K562 (cell line): Measurements from ENCODE around the gene CLDN5. TPM values are rescaled to one million over a fixed set of nuclear protein-coding genes. Genes with fewer than 3 reads are reported as not detected.
A peak's percentile ranks its signal among the peaks of the same experiment; 100 is the strongest.

Experiments used
- ATAC-seq: fragments of 200-7000 bp; cut with Tn5 transposase; 3 replicates; pipeline ENCODE4 v1.9.1; 2020; ENCODE audit warnings: moderate library complexity
- BruUV-seq: library from RNA; stranded (reverse); fragments of 400-500 nt; replicated peaks from 2 replicates; lab custom pipeline; 2021; lab: Mats Ljungman, UMichigan
- CTCF ChIA-PET: fragments of 300-600 bp; formaldehyde crosslinking; extraction: SDS; loops from one replicate; lab custom pipeline; 2021; ENCODE audit warnings: low intra/inter-chr PET ratio; lab: Yijun Ruan, JAX
- POLR2A ChIA-PET: fragments of 300-600, 350-650 bp; sonication (Branson Sonifier 250); formaldehyde crosslinking; extraction: SDS; loops from one replicate; lab custom pipeline; 2021; ENCODE audit warnings: antibody characterized with exemption, inconsistent platforms; lab: Yijun Ruan, JAX
- DNase-seq, 4 experiments: peaks; one replicate each; pipeline versions ENCODE4 v3.0.0 to v3.0.0-alpha.2; 2011 to 2018; ENCODE audit warnings: low spot score in 3 of 4, mixed read lengths in 3 of 4; ENCODE audit errors: extremely low read depth in 1 of 4
- FAIRE-seq: peaks from 2 replicates; lab custom pipeline; 2011; peaks lifted over from hg19 to GRCh38; lab: Jason Lieb, UNC
- H2AFZ ChIP-seq: 2 replicates; pipeline ENCODE4 v1.6.0; 2011; ENCODE audit warnings: low read depth, low read length, control low read depth, inconsistent platforms
- H3K27ac ChIP-seq: fragments of 200-600 bp; 3 replicates; pipeline ENCODE4 v1.8.0; 2011; ENCODE audit warnings: low read depth, mild to moderate bottlenecking, control low read depth, inconsistent platforms, low read length, moderate library complexity, mixed read lengths; ENCODE audit errors: extremely low read depth
- H3K27me3 ChIP-seq, 2 experiments: fragments of 300-600 bp in 1 of 2; 2 replicates in 1 of 2; 3 replicates in 1 of 2; pipeline versions ENCODE4 v1.6.0 to v1.8.0; 2011; ENCODE audit warnings: inconsistent platforms in 2 of 2, low read length in 2 of 2, mild to moderate bottlenecking in 1 of 2, mixed read lengths in 1 of 2, moderate library complexity in 1 of 2; ENCODE audit not compliant: control insufficient read depth in 2 of 2, insufficient read depth in 2 of 2
- H3K36me3 ChIP-seq: fragments of 300-600 bp; 3 replicates; pipeline ENCODE4 v1.8.0; 2011; ENCODE audit warnings: mild to moderate bottlenecking, low read length, inconsistent platforms; ENCODE audit not compliant: control insufficient read depth, insufficient read depth
- H3K4me1 ChIP-seq, 2 experiments: fragments of 200-600 bp in 1 of 2; replicated peaks in 1 of 2; 2 replicates in 1 of 2; 3 replicates in 1 of 2; pipeline versions ENCODE4 v1.5.1 to v1.8.0; 2011; ENCODE audit warnings: inconsistent platforms in 2 of 2, low read length in 2 of 2, mild to moderate bottlenecking in 1 of 2, mixed read lengths in 1 of 2, moderate library complexity in 1 of 2; ENCODE audit not compliant: control insufficient read depth in 2 of 2, insufficient read depth in 2 of 2
- H3K4me2 ChIP-seq: 2 replicates; pipeline ENCODE4 v1.6.1; 2011; ENCODE audit warnings: low read length, control low read depth, inconsistent platforms, mixed read lengths; ENCODE audit not compliant: insufficient read depth
- H3K4me3 ChIP-seq: fragments of 200-600 bp; sonication (generic), shearing (Covaris generic); 2 replicates; pipeline ENCODE4 v1.5.1; 2016; ENCODE audit warnings: control low read depth, inconsistent platforms
- H3K79me2 ChIP-seq: fragments of 200-600 bp; 3 replicates; pipeline ENCODE4 v1.8.0; 2011; ENCODE audit warnings: low read length, inconsistent platforms; ENCODE audit not compliant: control insufficient read depth, insufficient read depth
- H3K9ac ChIP-seq, 2 experiments: 2 replicates each; pipeline versions ENCODE4 v1.6.0 to v1.6.1; 2011; ENCODE audit warnings: low read depth in 2 of 2, low read length in 2 of 2, control low read depth in 1 of 2, inconsistent platforms in 1 of 2, mild to moderate bottlenecking in 1 of 2, mixed read lengths in 1 of 2; ENCODE audit not compliant: insufficient read depth in 1 of 2
- H3K9me1 ChIP-seq: one replicate; pipeline ENCODE4 v1.6.0; 2011; ENCODE audit warnings: inconsistent platforms, mild to moderate bottlenecking, low read length, moderate library complexity; ENCODE audit not compliant: control insufficient read depth, insufficient read depth
- H3K9me3 ChIP-seq: replicated peaks from 2 replicates; pipeline ENCODE4 v1.5.1; 2011; ENCODE audit warnings: low read depth, low read length, inconsistent platforms; ENCODE audit not compliant: control insufficient read depth, insufficient read depth
- H4K20me1 ChIP-seq: replicated peaks from 2 replicates; pipeline ENCODE4 v1.6.1; 2011; ENCODE audit warnings: low read length, inconsistent platforms, mixed read lengths; ENCODE audit not compliant: control insufficient read depth, insufficient read depth
- E2F3 ChIP-seq: fragments of 250-450 bp; sonication (Bioruptor Pico); IDR thresholded peaks from 2 replicates; pipeline ENCODE4 v1.4.0; 2020; ENCODE audit warnings: mild to moderate bottlenecking
- E2F8 ChIP-seq: fragments of 450-650 bp; IDR thresholded peaks from 2 replicates; pipeline ENCODE4 v1.7.1; 2018; ENCODE audit warnings: mild to moderate bottlenecking, low read depth; ENCODE audit not compliant: partially characterized antibody
- IRF2 ChIP-seq: sonication (generic); formaldehyde crosslinking; IDR thresholded peaks from 2 replicates; pipeline ENCODE4 v1.8.1; 2022; ENCODE audit warnings: mild to moderate bottlenecking, missing genetic modification reagents
- MXI1 ChIP-seq: IDR thresholded peaks from 2 replicates; pipeline ENCODE4 v1.6.1; 2011; ENCODE audit warnings: low read depth, mild to moderate bottlenecking, improper control_type of control experiment, low read length
- MYBL2 ChIP-seq, 2 experiments: fragments of 450-650 bp in 1 of 2; sonication (generic) in 1 of 2; formaldehyde crosslinking in 1 of 2; IDR thresholded peaks; 2 replicates each; pipeline versions ENCODE4 v1.6.1 to v1.8.1; 2017 to 2022; ENCODE audit warnings: borderline replicate concordance in 1 of 2, inconsistent platforms in 1 of 2, low read depth in 1 of 2, mild to moderate bottlenecking in 1 of 2, missing genetic modification reagents in 1 of 2, moderate library complexity in 1 of 2
- PHB ChIP-seq: fragments of 250-450 bp; sonication (Bioruptor Pico); IDR thresholded peaks from 2 replicates; pipeline ENCODE4 v1.5.0; 2021
- PREB ChIP-seq: sonication (generic); formaldehyde crosslinking; IDR thresholded peaks from 2 replicates; pipeline ENCODE4 v1.8.1; 2023; ENCODE audit warnings: mild to moderate bottlenecking, missing genetic modification reagents
- RBM34 ChIP-seq: fragments of 200-400 bp; formaldehyde crosslinking; IDR thresholded peaks from 2 replicates; pipeline ENCODE4 v1.6.1; 2018; ENCODE audit warnings: low read length, borderline replicate concordance; ENCODE audit not compliant: insufficient read depth
- ZC3H11A ChIP-seq: IDR thresholded peaks from 2 replicates; pipeline ENCODE4 v1.6.1; 2012; ENCODE audit warnings: low read depth, low read length, improper control_type of control experiment
- ZNF609 ChIP-seq: sonication (generic); formaldehyde crosslinking; IDR thresholded peaks from 2 replicates; pipeline ENCODE4 v1.8.1; 2023; ENCODE audit warnings: missing genetic modification reagents, mild to moderate bottlenecking, borderline replicate concordance
- ZNF695 ChIP-seq: fragments of 450-650 bp; formaldehyde crosslinking; IDR thresholded peaks from 2 replicates; pipeline ENCODE4 v1.4.0; 2020; ENCODE audit warnings: mild to moderate bottlenecking, moderate library complexity
- WGBS: fragments of 100-300 bp; shearing (Covaris generic); methylation state at CpG from one replicate; pipeline ENCODE4 v1.1.6; 2016; ENCODE audit warnings: low coverage, mixed read lengths; ENCODE audit not compliant: insufficient coverage; ENCODE audit errors: missing lambda C conversion rate; 5-methylcytosine and 5-hydroxymethylcytosine counted together
- in situ Hi-C: fragments of 300-500 bp; cut with MboI; formaldehyde crosslinking; loops from 4 replicates; pipeline ENCODE4 v1.15.0; 2018; ENCODE audit warnings: inconsistent platforms, mixed read lengths
- intact Hi-C: fragments of 100-400 bp; cut with micrococcal nuclease; formaldehyde crosslinking; loops from 2 replicates; pipeline ENCODE4 v1.14.2; 2022
- polyA plus RNA-seq, 8 experiments: library from polyadenylated mRNA; depleted of rRNA in 4 of 8; stranded (reverse) in 5 of 8; unstranded in 3 of 8; fragments of >200 nt; fragmentation: Nextera tagmentation in 2 of 8; fragmentation: Illumina TruSeq in 1 of 8; extraction: Ambion mirVana in 2 of 8; extraction: Trizol in 1 of 8; gene quantifications; 2 replicates each; pipeline versions ENCODE4 v1.2.1 to v1.2.3, GENCODE V29; 2011 to 2014; ENCODE audit warnings: inconsistent platforms in 1 of 8, missing spikeins in 1 of 8
- total RNA-seq, 7 experiments: library from RNA; depleted of rRNA in 6 of 7; stranded (reverse); fragments of >200 nt in 6 of 7; fragmentation: Illumina TruSeq in 2 of 7; extraction: Trizol in 2 of 7; gene quantifications; 2 replicates each; pipeline versions ENCODE4 v1.2.1 to v1.2.3, GENCODE V29; 2011 to 2021; ENCODE audit warnings: low replicate concordance in 1 of 7

CLDN5 gene
- total and polyA plus RNA-seq, 9 of the 15 experiments (the other 6 are each of a cell fraction or from before 2014, with no cell fraction given): 0.20 TPM; not detected in 8

GRCh38 chr22:19494676-19495173 is 29.5 kb downstream of the CLDN5 start (continued):
- no peak for TF ChIP-seq PREB (CRISPR knock-in tag)
- no peak for TF ChIP-seq MXI1
- TF ChIP-seq ZC3H11A: no peak
- 0 out of 2 replicates have a peak, but pooled peaks have one; percentile 73 for TF ChIP-seq IRF2 (CRISPR knock-in tag)
- no peak for TF ChIP-seq RBM34
- TF ChIP-seq MYBL2 (IDR thresholded peaks at IDR 0.05; ENCODE audit: low read depth): no peak
- TF ChIP-seq MYBL2 (CRISPR knock-in tag; IDR thresholded peaks at IDR 0.05; ENCODE audit: borderline replicate concordance): no peak

GRCh38 chr22:19494001-19494560 is 30.1 kb downstream of the CLDN5 start:
- in situ Hi-C loops (no loop called here), intact Hi-C loops (no loop called here)
- POLR2A ChIA-PET: interaction anchor here (0.5 to 7.8 kb wide), 15 partner anchors 9 to 194 kb away, joined by 3 to 95 read pairs (median 4); partner anchors contain the start of genes CDC45 and UFD1
- 95% methylated on average over 8 of the region's 8 CpGs for WGBS
- no peaks in the 10 kb centered on the region for H3K9me1 ChIP-seq
- H3K4me3 ChIP-seq: no peak overlapping the region
- no peak overlapping the region for H3K27ac ChIP-seq
- ATAC-seq (no peak), FAIRE-seq (no peak), DNase-seq (no peak)
- no peak overlapping the region for H3K4me2 ChIP-seq
- H4K20me1 ChIP-seq: no peaks in the 10 kb centered on the region; the same call in 1 of the 2 replicates
- H3K27me3 ChIP-seq: no peaks in the 10 kb centered on the region
- peak overlapping the region in 1 of 2 experiments; percentile 8; a peak in 1 of 4 replicates for H3K9ac ChIP-seq
- H3K9me3 ChIP-seq: no peaks in the 10 kb centered on the region
- no peaks in the 10 kb centered on the region; a peak in 2 of 5 replicates for H3K4me1 ChIP-seq
- CTCF ChIA-PET: no interaction called here
- no TSS peak for BruUV-seq
- no peak overlapping the region for H2AFZ ChIP-seq
- H3K79me2 ChIP-seq: peaks cover 18% of the 10 kb centered on the region
- peaks cover 97% of the 10 kb centered on the region for H3K36me3 ChIP-seq
- TF ChIP-seq ZNF609 (CRISPR knock-in tag) (no peak), ZNF695 (no peak), E2F8 (no peak), PHB (no peak), E2F3 (CRISPR knock-in tag) (no peak)
